Stomach (tissue), 4 donors: ENCODE data around the gene BPI.

Source experiments
- CTCF ChIP-seq, 7 experiments: fragments of 450-650 bp in 4 of 7; fragments of 200-600 bp in 3 of 7; sonication (generic) in 3 of 7; IDR thresholded peaks; one replicate each; pipeline ENCODE4 v1.5.1; 2016 to 2019; ENCODE audit warnings: antibody characterized with exemption in 7 of 7, control low read depth in 2 of 7, mild to moderate bottlenecking in 1 of 7
- EP300 ChIP-seq: sonication (generic); formaldehyde crosslinking; IDR thresholded peaks from one replicate; pipeline ENCODE4 v1.6.1; 2017; ENCODE audit warnings: antibody characterized with exemption
- POLR2A ChIP-seq, 4 donors: fragments of 450-650 bp; IDR thresholded peaks; one replicate each; pipeline ENCODE4 v1.6.1; 2016; ENCODE audit warnings: antibody characterized with exemption in 4 of 4, control low read depth in 2 of 4, mild to moderate bottlenecking in 1 of 4, moderate library complexity in 1 of 4
- POLR2AphosphoS5 ChIP-seq, 3 donors: sonication (generic); formaldehyde crosslinking; IDR thresholded peaks; one replicate each; pipeline ENCODE4 v1.6.1; 2016; ENCODE audit warnings: antibody characterized with exemption in 3 of 3

GRCh38 chr20:38349856-38350255, 45.9 kb downstream of the BPI start:
- TF ChIP-seq POLR2A (IDR thresholded peaks at IDR 0.05) (no peak), POLR2AphosphoS5 (IDR thresholded peaks at IDR 0.05) (no peak), CTCF (IDR thresholded peaks at IDR 0.05) (no peak), EP300 (no peak)
